AG04449 (cell line): ENCODE results near the gene MGMT.

Experiments
- CTCF ChIA-PET: fragments of 350-600 bp; formaldehyde crosslinking; extraction: SDS; loops from one replicate; lab custom pipeline; 2021; ENCODE audit warnings: antibody characterized with exemption; lab: Yijun Ruan, JAX
- POLR2A ChIA-PET: fragments of 400-600, 350-600 bp; formaldehyde crosslinking; extraction: SDS; loops from one replicate; lab custom pipeline; 2020; ENCODE audit warnings: antibody characterized with exemption, inconsistent platforms; lab: Yijun Ruan, JAX
- DNase-seq: peaks from one replicate; pipeline ENCODE4 v3.0.0-alpha.2; 2010; ENCODE audit warnings: low read depth, low spot score
- H3K4me3 ChIP-seq: 2 replicates; pipeline ENCODE4 v1.5.1; 2011; ENCODE audit warnings: low read depth, mild to moderate bottlenecking, control low read depth, low read length
- CTCF ChIP-seq: IDR thresholded peaks from one replicate; pipeline ENCODE4 v1.5.1; 2011; ENCODE audit warnings: mild to moderate bottlenecking, moderate library complexity, low read length, control low read depth, inconsistent platforms; ENCODE audit not compliant: insufficient read depth; ENCODE audit errors: missing control alignments

Gene MGMT

GRCh38 chr10:129715805-129716204 is 248.8 kb downstream of the MGMT start:
- no peak overlapping the region for H3K4me3 ChIP-seq
- DNase-seq: no peak
- CTCF ChIA-PET: no interaction called here
- POLR2A ChIA-PET: no interaction called here
- no peak for TF ChIP-seq CTCF

- ChIA-PET CTCF (no interaction called here), POLR2A (no interaction called here)
- no peak for DNase-seq
- TF ChIP-seq CTCF: no peak
- H3K4me3 ChIP-seq: no peak overlapping the region
Measured at GRCh38 chr10:129716211-129716681, 249.2 kb downstream of the MGMT start.

- no peak for TF ChIP-seq CTCF
- CTCF ChIA-PET: no interaction called here
- POLR2A ChIA-PET: no interaction called here
- H3K4me3 ChIP-seq: no peak overlapping the region
- DNase-seq: no peak
Measured at GRCh38 chr10:129716881-129717280, 249.8 kb downstream of the MGMT start.

GRCh38 chr10:129717816-129718547 is 250.9 kb downstream of the MGMT start:
- CTCF ChIA-PET: no interaction called here
- no peak for DNase-seq
- POLR2A ChIA-PET: no interaction called here
- no peak for TF ChIP-seq CTCF
- H3K4me3 ChIP-seq: no peak overlapping the region

GRCh38 chr10:129718548-129719414 is 251.7 kb downstream of the MGMT start:
- ChIA-PET POLR2A (no interaction called here), CTCF (no interaction called here)
- no peak for TF ChIP-seq CTCF
- no peak for DNase-seq
- H3K4me3 ChIP-seq: no peak overlapping the region

- TF ChIP-seq CTCF: no peak
- no peak for DNase-seq
- H3K4me3 ChIP-seq: no peak overlapping the region
- ChIA-PET POLR2A (no interaction called here), CTCF (no interaction called here)
Measured at GRCh38 chr10:129719415-129719739, 252.3 kb downstream of the MGMT start.
